ENCODE results near the gene NTN5.

Gene NTN5

DNA sequence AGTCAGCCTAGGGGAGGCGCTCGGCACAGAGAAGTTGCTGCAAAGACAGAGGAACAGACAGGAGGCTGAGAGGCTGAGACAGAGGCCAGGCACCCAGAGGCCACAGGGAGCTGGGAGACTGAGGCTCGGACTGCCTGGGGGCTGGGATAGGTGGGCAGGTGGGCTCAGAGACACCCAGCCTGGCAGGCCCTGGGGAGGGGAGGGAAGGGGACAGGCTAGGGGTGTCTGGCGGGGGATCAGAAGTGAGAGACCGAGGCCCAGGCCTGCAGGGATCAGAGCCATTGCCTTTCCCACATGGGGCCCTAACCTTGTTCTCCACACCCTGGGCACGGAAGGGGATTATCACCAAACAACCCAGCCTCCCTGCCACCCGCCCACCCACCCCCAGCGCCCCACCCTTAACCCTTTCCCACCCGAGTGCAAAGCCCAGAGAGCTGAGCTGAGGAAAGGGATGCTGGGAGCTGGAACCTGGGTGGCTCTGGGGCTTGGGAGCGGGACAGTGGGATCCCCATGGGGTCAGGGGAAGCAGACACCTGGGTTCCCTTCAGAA, 1.3 kb downstream of the NTN5 start:
- Histone ChIP-seq H3K9ac (ENCODE audit: insufficient read length, low read depth) (no peak overlapping the region), H3K27me3 (ENCODE audit: insufficient read depth, insufficient read length) (no peaks in the 10 kb centered on the region), H3K4me1 (ENCODE audit: insufficient read depth, insufficient read length) (peaks cover 8% of the 10 kb centered on the region), H3K4me3 (ENCODE audit: insufficient read length, low read depth) (no peak overlapping the region), H3K36me3 (ENCODE audit: insufficient read depth, insufficient read length, low read length) (no peaks in the 10 kb centered on the region), H3K9me3 (ENCODE audit: insufficient read depth, low read length) (no peaks in the 10 kb centered on the region)
- DNase-seq (ENCODE audit: low read depth, low spot score), result no peak
- TF ChIP-seq SUZ12 (IDR thresholded peaks at IDR 0.05; ENCODE audit: extremely low read depth, insufficient read depth, insufficient read length) (no peak), YY1 (IDR thresholded peaks at IDR 0.05; ENCODE audit: insufficient read depth, insufficient read length) (no peak), ZNF274 (IDR thresholded peaks at IDR 0.05; ENCODE audit: low read depth, low read length) (no peak)

DNA sequence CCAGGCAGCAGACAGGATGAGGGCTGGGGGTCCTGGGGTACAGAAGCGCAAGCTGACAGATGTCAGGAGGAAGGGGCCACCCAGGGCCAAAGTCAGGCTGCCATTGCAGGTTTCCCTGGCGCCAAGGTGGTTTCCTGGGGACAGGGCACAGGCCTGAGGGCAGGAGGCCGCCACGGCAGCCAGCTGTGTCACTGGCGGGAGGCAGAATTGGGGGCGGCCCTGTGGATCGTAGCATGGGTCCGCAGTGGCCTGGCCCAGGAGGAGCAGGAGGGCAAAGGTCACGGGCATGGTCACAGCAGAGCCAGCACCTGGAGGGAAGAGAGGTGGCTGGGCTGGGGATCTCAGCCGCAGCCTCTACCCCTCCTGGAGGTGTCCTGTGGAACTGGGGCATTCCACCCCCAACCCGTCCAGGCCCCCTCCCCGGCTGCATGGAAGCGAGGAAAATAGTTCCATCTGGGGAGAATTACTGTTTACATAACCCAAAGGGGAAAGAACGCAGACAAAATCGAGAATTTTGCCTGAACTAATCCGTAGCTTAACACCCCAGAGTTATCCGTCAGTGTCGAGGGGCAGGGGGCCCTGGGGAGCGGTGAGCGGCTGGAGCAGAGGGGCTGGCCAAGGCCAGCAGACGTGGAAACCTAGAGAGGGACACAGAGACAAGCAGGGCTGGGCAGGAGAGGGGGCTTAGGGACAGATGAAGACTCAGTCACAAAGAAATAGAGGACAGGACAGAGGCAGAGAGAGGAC, 1.9 kb downstream of the NTN5 start:
- Histone ChIP-seq H3K9ac (ENCODE audit: insufficient read length, low read depth) (no peak overlapping the region), H3K9me3 (ENCODE audit: insufficient read depth, low read length) (no peaks in the 10 kb centered on the region), H3K4me3 (ENCODE audit: insufficient read length, low read depth) (no peak overlapping the region), H3K27me3 (ENCODE audit: insufficient read depth, insufficient read length) (no peaks in the 10 kb centered on the region), H3K36me3 (ENCODE audit: insufficient read depth, insufficient read length, low read length) (no peaks in the 10 kb centered on the region), H3K4me1 (ENCODE audit: insufficient read depth, insufficient read length) (peaks cover 8% of the 10 kb centered on the region)
- no peak for DNase-seq (ENCODE audit: low read depth, low spot score)
- TF ChIP-seq ZNF274 (IDR thresholded peaks at IDR 0.05; ENCODE audit: low read depth, low read length) (no peak), SUZ12 (IDR thresholded peaks at IDR 0.05; ENCODE audit: extremely low read depth, insufficient read depth, insufficient read length) (no peak), YY1 (IDR thresholded peaks at IDR 0.05; ENCODE audit: insufficient read depth, insufficient read length) (no peak)

DNA sequence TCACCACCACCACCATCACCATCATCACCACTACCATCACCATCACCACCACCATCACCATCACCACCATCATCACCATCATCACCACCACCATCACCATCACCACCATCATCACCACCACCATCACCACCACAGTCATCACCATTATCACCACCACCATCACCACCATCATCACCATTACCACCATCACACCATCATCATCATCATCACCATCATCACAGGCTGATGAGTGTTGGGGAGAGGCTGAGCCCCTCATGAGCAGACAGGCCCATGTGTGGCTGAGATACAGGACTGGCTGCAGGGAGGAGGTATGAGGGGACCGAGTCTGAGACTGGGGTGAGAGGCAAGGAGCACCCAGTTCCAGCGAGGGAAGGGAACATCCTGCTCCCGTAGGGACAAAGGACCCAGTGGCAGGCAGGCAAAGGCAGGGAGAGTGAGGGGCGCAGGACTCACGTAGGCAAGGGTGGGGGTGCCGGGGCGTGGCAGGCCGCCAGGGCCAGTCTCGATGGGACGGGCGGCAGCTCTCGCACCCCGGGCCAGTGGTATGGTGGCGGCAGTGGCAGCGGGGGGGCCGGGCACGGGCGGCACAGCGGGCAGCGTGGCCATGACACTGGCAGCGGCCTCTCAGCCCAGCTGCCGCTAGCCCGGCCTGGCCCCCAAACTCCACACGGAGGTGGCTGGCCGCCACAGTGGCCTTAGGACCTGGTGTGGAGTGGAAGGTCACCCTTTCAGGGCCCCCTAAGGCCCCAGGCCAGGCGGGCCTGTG, 2.7 kb downstream of the NTN5 start:
- H3K27me3 ChIP-seq (ENCODE audit: insufficient read depth, insufficient read length), result no peaks in the 10 kb centered on the region
- H3K36me3 ChIP-seq (ENCODE audit: insufficient read depth, insufficient read length, low read length), result no peaks in the 10 kb centered on the region
- no peak overlapping the region for H3K4me3 ChIP-seq (ENCODE audit: insufficient read length, low read depth)
- peaks cover 8% of the 10 kb centered on the region for H3K4me1 ChIP-seq (ENCODE audit: insufficient read depth, insufficient read length)
- H3K9ac ChIP-seq (ENCODE audit: insufficient read length, low read depth), result no peak overlapping the region
- no peaks in the 10 kb centered on the region for H3K9me3 ChIP-seq (ENCODE audit: insufficient read depth, low read length)
- TF ChIP-seq SUZ12 (IDR thresholded peaks at IDR 0.05; ENCODE audit: extremely low read depth, insufficient read depth, insufficient read length), result no peak
- TF ChIP-seq YY1 (IDR thresholded peaks at IDR 0.05; ENCODE audit: insufficient read depth, insufficient read length), result no peak
- no peak for TF ChIP-seq ZNF274 (IDR thresholded peaks at IDR 0.05; ENCODE audit: low read depth, low read length)
- no peak for DNase-seq (ENCODE audit: low read depth, low spot score)

- Histone ChIP-seq H3K9me3 (ENCODE audit: insufficient read depth, low read length) (no peaks in the 10 kb centered on the region), H3K9ac (ENCODE audit: insufficient read length, low read depth) (no peak overlapping the region), H3K4me1 (ENCODE audit: insufficient read depth, insufficient read length) (peaks cover 5% of the 10 kb centered on the region), H3K4me3 (ENCODE audit: insufficient read length, low read depth) (no peak overlapping the region), H3K36me3 (ENCODE audit: insufficient read depth, insufficient read length, low read length) (no peaks in the 10 kb centered on the region), H3K27me3 (ENCODE audit: insufficient read depth, insufficient read length) (no peaks in the 10 kb centered on the region)
- TF ChIP-seq ZNF274 (IDR thresholded peaks at IDR 0.05; ENCODE audit: low read depth, low read length), result no peak
- TF ChIP-seq YY1 (IDR thresholded peaks at IDR 0.05; ENCODE audit: insufficient read depth, insufficient read length), result no peak
- TF ChIP-seq SUZ12 (IDR thresholded peaks at IDR 0.05; ENCODE audit: extremely low read depth, insufficient read depth, insufficient read length), result no peak
- no peak for DNase-seq (ENCODE audit: low read depth, low spot score)
These were observed 4.1 kb downstream of the NTN5 start for GRCh38 chr19:48668761-48669160.

DNA sequence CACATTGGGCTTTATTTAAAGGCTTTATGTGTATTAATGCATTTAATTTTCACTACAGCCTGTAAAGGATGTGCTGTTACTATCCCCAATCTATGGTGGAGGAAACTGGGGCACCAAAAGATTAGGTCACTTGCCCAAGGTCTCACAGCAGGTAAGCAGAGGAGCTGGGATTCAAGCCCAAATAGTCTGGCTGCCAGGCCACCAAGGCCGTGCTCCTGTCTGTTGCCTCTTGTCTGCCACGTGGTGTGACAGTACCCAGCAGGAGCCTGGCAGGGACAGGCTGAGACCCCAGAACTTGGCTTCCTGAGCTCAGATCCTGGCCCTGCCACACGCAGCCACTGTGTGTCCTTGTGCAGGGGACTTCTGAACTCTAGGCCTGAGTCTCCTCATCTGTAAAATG, 4.5 kb downstream of the NTN5 start:
- no peak for TF ChIP-seq ZNF274 (IDR thresholded peaks at IDR 0.05; ENCODE audit: low read depth, low read length)
- TF ChIP-seq YY1 (IDR thresholded peaks at IDR 0.05; ENCODE audit: insufficient read depth, insufficient read length), result no peak
- Histone ChIP-seq H3K9ac (ENCODE audit: insufficient read length, low read depth) (no peak overlapping the region), H3K4me1 (ENCODE audit: insufficient read depth, insufficient read length) (peaks cover 2% of the 10 kb centered on the region), H3K27me3 (ENCODE audit: insufficient read depth, insufficient read length) (no peaks in the 10 kb centered on the region), H3K36me3 (ENCODE audit: insufficient read depth, insufficient read length, low read length) (no peaks in the 10 kb centered on the region), H3K9me3 (ENCODE audit: insufficient read depth, low read length) (no peaks in the 10 kb centered on the region), H3K4me3 (ENCODE audit: insufficient read length, low read depth) (no peak overlapping the region)
- no peak for DNase-seq (ENCODE audit: low read depth, low spot score)

DNA sequence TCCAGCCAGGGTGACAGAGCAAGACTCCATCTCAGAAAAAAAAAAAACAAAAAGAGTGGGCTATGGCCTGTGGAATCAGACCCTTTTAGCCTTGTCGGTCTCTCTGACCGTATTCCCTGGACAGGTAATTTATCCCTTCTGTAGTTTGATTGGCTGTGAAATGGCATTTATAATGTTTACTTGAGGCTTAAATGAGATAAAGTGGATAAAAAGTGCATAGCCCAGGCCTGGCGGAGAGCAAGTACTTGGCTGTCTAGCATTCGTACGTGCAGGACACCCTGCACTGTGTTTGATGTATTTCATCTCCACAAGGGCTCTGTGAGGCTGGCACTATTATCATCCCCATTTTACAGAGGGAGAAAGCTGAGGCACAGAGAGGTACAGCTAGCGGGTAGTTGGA, 7.0 kb downstream of the NTN5 start:
- no peak for DNase-seq (ENCODE audit: low read depth, low spot score)
- TF ChIP-seq ZNF274 (IDR thresholded peaks at IDR 0.05; ENCODE audit: low read depth, low read length), result no peak
- Histone ChIP-seq H3K36me3 (ENCODE audit: insufficient read depth, insufficient read length, low read length) (no peaks in the 10 kb centered on the region), H3K4me3 (ENCODE audit: insufficient read length, low read depth) (no peak overlapping the region), H3K4me1 (ENCODE audit: insufficient read depth, insufficient read length) (peaks cover 2% of the 10 kb centered on the region), H3K27me3 (ENCODE audit: insufficient read depth, insufficient read length) (no peaks in the 10 kb centered on the region), H3K9me3 (ENCODE audit: insufficient read depth, low read length) (peaks cover 4% of the 10 kb centered on the region; the same call in 1 of the 2 replicates), H3K9ac (ENCODE audit: insufficient read length, low read depth) (no peak overlapping the region)

- no peak overlapping the region for H3K4me3 ChIP-seq (ENCODE audit: insufficient read length, low read depth)
- no peak overlapping the region for H3K9ac ChIP-seq (ENCODE audit: insufficient read length, low read depth)
- no peak for DNase-seq (ENCODE audit: low read depth, low spot score)
- TF ChIP-seq YY1 (IDR thresholded peaks at IDR 0.05; ENCODE audit: insufficient read depth, insufficient read length) (no peak), SUZ12 (IDR thresholded peaks at IDR 0.05; ENCODE audit: extremely low read depth, insufficient read depth, insufficient read length) (no peak), ZNF274 (IDR thresholded peaks at IDR 0.05; ENCODE audit: low read depth, low read length) (no peak)
- no peaks in the 10 kb centered on the region for H3K27me3 ChIP-seq (ENCODE audit: insufficient read depth, insufficient read length)
- H3K4me1 ChIP-seq (ENCODE audit: insufficient read depth, insufficient read length), result peaks cover 2% of the 10 kb centered on the region
- no peaks in the 10 kb centered on the region for H3K36me3 ChIP-seq (ENCODE audit: insufficient read depth, insufficient read length, low read length)
- H3K9me3 ChIP-seq (ENCODE audit: insufficient read depth, low read length), result peaks cover 5% of the 10 kb centered on the region; the same call in 1 of the 2 replicates
These were observed 8.3 kb downstream of the NTN5 start for GRCh38 chr19:48664476-48664875.

Measured in NT2/D1 (cell line).